Retinal pigment epithelial cell (primary cell): ENCODE data around the gene ZBTB40.

Experiments used
- DNase-seq: peaks from one replicate; pipeline ENCODE4 v3.0.0-alpha.2; 2010; ENCODE audit warnings: low read depth
- H3K4me3 ChIP-seq: 2 replicates; pipeline ENCODE4 v1.5.1; 2011; ENCODE audit warnings: mild to moderate bottlenecking, low read length, control low read depth, moderate library complexity
- TF ChIP-seq, protein P1 (sequence below): conservative IDR thresholded peaks from 2 replicates; pipeline ENCODE4 v1.5.1; 2011; ENCODE audit warnings: low read depth, low read length, control low read depth, inconsistent platforms

The ZBTB40 gene

DNA sequence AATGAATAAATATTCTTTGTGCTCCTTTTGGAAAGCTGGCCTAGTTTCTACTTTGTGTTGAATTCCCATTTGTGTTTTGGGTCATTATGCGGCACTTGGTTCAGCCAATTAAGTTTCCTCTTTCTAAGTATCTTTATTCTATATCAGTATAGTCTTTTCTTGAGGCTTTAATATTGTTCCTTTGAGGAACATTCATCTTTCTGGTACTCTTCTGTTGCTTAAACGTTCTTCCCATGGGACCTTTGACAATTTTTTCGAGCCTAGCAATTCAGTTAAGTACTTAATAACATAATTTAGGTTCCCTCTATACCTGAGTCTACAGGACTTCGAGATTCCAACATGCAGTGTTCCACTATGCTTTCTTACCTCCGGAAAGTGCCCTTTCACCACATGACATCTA, 24.9 kb downstream of the ZBTB40 start:
- no peak for DNase-seq
- TF ChIP-seq, protein P1, sequence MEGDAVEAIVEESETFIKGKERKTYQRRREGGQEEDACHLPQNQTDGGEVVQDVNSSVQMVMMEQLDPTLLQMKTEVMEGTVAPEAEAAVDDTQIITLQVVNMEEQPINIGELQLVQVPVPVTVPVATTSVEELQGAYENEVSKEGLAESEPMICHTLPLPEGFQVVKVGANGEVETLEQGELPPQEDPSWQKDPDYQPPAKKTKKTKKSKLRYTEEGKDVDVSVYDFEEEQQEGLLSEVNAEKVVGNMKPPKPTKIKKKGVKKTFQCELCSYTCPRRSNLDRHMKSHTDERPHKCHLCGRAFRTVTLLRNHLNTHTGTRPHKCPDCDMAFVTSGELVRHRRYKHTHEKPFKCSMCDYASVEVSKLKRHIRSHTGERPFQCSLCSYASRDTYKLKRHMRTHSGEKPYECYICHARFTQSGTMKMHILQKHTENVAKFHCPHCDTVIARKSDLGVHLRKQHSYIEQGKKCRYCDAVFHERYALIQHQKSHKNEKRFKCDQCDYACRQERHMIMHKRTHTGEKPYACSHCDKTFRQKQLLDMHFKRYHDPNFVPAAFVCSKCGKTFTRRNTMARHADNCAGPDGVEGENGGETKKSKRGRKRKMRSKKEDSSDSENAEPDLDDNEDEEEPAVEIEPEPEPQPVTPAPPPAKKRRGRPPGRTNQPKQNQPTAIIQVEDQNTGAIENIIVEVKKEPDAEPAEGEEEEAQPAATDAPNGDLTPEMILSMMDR: no peak
- no peak overlapping the region for H3K4me3 ChIP-seq

DNA sequence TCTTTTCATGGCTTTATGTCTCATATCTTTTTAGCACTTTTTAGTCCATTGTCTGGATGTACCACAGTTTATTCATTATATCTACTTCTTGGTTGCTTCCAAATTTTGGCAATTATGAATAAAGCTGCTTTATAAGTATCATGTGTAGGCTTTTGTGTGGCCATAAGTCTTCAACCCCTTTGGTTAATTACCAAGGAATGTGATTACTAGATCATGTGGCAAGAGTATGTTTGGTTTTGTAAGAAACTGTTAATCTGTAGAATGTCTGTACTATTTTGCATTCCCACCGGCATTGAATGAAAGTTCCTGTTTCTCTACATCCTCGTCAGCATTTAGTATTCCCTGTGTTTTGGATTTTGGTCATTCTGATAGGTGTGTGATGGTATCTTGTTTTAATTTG, 31.5 kb downstream of the ZBTB40 start:
- H3K4me3 ChIP-seq: no peak overlapping the region
- DNase-seq: no peak
- TF ChIP-seq, protein P1: no peak

DNA sequence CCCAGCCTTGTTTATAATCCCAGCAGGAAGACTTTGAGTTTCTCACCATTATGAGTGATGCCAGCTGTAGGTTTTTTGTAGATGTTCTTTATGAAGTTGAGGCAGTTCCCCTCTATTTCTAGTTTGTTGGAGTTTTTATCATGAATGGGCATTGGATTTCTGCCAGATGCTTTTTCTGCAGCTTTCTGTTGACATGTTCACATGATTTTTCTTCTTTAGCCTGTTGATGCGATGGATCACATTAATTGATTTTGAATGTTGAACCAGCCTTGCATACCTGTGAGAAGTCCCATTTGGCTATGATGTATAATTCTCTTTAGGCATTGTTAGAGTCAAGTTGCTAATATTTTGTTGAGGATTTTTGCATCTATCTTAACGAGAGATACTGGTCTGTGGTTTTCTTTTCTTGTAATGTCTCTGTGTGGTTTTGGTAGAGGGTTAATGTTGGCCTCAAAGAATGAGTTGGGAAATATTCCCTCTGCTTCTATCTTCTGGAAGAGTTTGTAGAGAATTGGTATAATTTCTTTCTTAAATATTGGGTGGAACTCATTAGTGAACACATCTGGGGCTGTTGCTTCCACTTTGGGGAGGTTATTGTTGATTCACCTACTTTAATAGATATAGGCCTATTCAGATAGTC, 33.2 kb downstream of the ZBTB40 start:
- TF ChIP-seq, protein P1: no peak
- DNase-seq: no peak
- H3K4me3 ChIP-seq: no peak overlapping the region

DNA sequence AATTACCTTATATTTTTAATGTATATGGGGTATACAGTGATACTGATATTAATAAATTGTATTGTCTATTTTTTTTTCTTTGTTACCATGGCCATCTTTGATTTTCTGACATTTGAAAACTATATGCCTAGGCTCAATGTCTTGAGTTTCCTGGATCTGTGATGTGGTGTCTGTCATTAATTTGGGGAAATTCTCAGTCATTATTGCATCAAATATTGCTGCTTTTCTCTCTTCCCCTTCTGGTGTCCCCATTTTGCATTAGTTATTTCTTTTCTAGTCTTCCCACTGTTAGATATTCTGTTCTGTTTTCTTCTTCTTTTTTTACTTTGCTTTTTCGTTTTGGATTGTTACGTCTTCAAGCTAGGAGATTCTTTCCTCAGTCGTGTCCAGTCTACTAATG, 33.8 kb downstream of the ZBTB40 start:
- no peak overlapping the region for H3K4me3 ChIP-seq
- TF ChIP-seq, protein P1: no peak
- no peak for DNase-seq

DNA sequence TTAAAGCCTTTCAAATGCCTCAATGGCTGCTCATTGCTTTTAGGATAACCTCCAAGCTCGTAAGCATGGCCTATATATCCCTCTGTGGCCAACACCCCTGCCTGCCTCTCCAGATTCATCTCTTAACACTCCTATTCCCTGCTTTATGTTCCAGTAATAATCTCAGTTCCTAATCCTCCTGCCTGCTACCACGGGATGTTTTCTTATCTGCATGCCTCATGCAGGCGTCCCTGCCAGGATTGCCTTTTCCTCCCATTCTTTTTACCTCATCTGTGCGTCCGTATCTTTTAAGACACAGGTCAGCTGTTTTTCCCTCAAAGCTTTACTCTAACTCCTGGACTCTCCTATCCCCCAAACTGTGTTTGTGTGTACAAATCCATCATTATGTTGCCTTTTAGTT, 36.1 kb downstream of the ZBTB40 start:
- TF ChIP-seq, protein P1: no peak
- H3K4me3 ChIP-seq: no peak overlapping the region
- peak; percentile 33 for DNase-seq

DNA sequence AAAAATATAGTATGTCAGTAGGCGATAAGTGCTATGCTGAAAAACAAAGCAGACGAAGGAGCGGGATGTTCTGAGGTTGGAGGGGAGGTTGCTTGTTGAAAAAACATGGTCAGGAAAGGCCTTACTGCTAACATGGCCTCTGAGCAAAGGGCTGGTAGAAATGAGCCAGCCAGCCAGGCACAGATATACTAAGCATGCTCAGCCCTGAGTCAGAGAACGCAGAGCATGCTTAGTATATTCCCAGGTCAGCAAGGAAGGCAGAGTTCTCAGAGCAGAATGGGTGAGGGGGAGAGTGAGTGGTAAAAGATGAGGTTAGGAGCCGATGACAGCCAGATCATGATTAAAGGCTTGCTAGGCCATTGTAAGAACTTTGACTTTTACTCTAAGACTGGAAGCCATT, 36.7 kb downstream of the ZBTB40 start:
- H3K4me3 ChIP-seq: no peak overlapping the region
- DNase-seq: no peak
- TF ChIP-seq, protein P1: no peak

DNA sequence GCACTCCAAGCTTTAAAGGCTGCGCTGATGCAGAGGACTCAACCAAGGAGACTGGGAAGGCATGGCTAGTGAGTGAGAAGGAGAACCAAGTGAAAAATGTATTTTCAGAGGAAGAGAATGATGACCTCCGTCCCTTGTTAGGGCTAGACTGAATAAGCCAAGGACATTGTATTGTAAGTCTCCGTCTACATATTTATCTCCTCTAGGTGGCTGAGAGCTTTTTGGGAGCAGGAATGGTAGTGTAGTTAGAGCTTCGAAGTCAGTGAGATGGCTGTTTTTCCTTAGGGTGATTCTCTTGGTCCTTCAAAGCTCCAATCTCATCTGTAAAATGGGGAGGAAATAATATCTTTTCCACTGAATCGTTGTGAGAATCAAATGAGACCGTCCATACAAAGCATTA, 37.6 kb downstream of the ZBTB40 start:
- no peak for DNase-seq
- H3K4me3 ChIP-seq: no peak overlapping the region
- TF ChIP-seq, protein P1: no peak
